Measurements from ENCODE around the gene TSC22D3.

Gene TSC22D3

DNA sequence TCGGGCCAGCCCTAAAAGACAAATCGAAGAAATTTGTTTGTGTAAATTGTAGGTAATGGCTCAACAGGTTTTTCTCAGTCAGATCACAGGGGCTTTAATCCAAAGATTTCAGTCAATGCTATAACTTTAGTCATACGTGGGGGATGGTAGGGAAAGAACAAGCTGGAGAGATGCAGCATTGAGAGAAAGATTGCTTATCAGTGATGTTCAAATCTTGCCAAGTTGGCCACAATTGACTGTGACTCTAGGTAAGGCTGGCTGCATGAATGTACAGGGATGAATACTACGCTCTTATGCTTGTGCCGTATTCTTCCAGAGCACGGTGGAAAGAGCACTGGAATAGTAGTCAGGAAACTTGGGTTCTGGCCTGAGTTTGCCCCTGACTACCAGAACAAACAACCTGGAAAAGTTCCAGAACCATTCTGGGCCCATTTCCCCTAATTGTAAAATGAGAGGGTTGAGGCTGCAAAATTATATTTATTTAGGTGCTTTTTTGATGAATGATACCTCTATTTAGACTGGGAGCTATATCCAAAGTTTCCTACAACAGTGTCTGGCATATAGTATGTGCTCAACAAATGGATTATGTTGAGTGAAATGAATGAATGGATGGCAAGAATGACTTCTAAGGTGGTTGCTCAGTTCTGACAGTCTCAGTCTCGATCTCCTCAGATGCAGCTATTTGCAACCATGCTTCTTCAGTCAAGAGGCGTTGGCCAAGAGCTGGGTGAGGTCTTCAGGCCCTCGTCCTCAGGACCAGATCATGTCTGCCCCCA is 44.4 kb downstream of the TSC22D3 start:
- no peak for DNase-seq (ENCODE audit: low read depth)
- TF ChIP-seq, protein P1, sequence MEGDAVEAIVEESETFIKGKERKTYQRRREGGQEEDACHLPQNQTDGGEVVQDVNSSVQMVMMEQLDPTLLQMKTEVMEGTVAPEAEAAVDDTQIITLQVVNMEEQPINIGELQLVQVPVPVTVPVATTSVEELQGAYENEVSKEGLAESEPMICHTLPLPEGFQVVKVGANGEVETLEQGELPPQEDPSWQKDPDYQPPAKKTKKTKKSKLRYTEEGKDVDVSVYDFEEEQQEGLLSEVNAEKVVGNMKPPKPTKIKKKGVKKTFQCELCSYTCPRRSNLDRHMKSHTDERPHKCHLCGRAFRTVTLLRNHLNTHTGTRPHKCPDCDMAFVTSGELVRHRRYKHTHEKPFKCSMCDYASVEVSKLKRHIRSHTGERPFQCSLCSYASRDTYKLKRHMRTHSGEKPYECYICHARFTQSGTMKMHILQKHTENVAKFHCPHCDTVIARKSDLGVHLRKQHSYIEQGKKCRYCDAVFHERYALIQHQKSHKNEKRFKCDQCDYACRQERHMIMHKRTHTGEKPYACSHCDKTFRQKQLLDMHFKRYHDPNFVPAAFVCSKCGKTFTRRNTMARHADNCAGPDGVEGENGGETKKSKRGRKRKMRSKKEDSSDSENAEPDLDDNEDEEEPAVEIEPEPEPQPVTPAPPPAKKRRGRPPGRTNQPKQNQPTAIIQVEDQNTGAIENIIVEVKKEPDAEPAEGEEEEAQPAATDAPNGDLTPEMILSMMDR (conservative IDR thresholded peaks at IDR 0.05; ENCODE audit: low read depth, low read length): no peak
- H3K4me3 ChIP-seq (ENCODE audit: low read length): no peak overlapping the region

DNA sequence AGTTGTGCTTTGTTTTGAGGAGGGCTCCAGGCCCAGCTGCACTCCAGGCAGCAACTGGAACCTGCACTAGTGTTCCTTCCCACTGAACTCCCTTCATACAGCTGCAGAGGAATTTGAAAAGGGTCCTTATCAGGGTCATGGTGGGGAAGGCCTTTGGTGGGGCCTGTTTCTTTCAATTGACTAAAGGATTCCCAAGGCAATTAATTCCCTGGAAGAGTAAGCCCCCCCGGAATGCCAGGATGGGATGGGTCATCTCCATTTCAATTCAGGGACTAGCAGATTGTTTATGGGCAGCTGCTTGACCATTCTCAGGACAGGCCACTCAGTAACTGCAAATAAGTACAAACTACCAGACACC is 45.3 kb downstream of the TSC22D3 start:
- DNase-seq (ENCODE audit: low read depth): no peak
- TF ChIP-seq, protein P1 (conservative IDR thresholded peaks at IDR 0.05; ENCODE audit: low read depth, low read length): no peak
- no peak overlapping the region for H3K4me3 ChIP-seq (ENCODE audit: low read length)

DNA sequence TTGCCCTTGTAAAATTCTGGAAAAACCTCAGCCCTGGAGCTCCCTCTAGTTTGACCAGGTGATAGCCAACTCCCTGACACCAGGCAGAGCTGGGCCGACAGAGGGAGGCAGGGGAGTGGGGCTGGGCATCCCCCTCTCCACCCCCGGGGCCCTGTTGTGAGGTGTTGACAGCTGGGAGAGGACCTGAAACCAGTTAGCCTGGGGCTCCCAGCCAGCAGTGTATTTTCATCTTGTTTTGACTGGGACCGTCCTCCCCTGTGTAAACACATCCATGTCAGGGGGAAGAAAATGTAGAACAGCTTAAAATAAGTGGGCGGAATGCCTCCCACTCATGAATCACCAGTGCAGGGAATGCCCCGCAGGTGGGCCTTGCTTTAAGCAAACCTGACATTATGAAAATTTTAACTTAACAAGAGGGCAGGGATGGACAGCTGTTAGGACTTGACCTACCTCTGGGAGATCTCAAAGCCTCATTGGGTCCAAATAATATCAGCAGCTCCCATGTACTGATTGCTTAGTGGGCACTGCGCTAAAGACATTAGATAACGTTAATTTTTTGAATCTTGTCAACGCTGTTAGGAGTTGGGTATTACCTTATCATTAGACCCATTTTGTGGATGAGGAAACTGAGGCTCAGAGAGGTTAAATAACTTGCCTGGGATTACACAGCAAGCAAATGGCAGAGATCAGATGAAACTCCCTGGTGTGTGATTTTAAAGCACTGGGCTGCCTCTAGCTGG is 45.9 kb downstream of the TSC22D3 start:
- TF ChIP-seq, protein P1 (conservative IDR thresholded peaks at IDR 0.05; ENCODE audit: low read depth, low read length): no peak
- no peak overlapping the region for H3K4me3 ChIP-seq (ENCODE audit: low read length)
- no peak for DNase-seq (ENCODE audit: low read depth)

DNA sequence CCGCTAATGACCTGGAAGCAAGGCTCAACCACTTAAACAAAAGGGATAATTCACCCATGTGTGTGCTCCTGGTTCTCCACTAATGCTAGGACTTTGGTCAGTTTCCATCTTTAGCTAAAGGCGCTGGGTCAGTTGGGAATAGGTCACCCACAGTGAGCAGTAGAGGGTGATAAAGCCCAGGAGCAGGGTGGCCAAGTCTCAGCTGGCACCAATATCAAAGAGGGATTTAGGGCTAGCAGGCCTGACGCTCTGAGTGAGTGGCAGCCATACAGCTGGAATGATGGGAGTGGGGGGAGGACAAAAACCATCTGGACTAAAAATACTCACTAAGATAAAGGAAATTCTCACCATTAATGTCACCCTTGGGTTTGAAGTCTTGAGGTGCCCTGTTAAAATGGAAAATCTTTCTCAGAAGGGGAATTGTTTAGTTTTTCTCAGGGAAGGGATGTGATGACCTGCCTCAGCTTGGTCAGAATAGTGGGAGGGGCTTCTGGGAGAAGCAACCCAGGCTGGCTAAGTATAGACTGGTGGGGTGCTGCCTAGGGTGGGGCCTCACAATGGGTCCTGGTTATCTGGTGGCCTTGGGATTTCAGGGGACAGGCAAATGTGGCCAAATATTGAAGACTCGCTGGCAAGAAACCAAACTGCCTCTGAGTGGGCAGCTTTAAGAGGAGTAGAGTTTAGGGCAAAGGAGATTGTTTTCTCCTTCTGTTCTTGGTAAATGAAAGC is 47.1 kb downstream of the TSC22D3 start:
- TF ChIP-seq, protein P1 (conservative IDR thresholded peaks at IDR 0.05; ENCODE audit: low read depth, low read length): no peak
- H3K4me3 ChIP-seq (ENCODE audit: low read length): no peak overlapping the region
- DNase-seq (ENCODE audit: low read depth): no peak

DNA sequence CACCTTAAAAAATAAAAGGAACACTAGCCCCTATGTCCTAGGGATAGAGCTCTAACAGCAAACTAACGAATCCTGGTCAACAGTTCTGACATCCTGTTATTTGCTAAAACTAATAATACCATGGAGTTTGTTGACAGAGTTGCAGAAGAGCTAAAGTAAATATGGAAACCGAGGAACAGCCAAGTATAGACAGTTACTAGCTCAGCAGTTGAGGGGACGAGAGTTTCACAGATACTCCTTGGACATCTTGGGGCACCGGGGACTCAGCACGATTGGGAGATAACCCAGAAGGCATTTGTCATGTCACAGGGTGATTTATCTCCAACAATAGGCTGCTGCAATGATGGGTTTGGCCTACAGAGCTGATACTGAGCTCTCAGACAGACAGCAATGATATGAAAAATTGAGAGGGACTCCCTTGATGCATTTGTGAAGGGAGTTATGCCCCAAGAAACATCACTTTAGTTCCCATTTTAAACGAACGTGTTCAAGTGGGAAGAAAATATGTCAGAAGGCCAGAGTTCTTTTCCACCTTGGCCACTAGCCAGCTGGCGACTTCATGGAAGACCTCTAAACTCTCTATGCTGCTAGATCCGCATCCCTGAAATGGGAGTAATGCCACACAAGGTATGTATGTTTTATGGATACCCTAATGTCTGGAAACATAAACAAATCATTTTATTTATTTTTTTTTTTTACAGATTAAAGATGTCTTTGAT is 48.6 kb downstream of the TSC22D3 start:
- TF ChIP-seq, protein P1 (conservative IDR thresholded peaks at IDR 0.05; ENCODE audit: low read depth, low read length): no peak
- no peak for DNase-seq (ENCODE audit: low read depth)
- no peak overlapping the region for H3K4me3 ChIP-seq (ENCODE audit: low read length)

DNA sequence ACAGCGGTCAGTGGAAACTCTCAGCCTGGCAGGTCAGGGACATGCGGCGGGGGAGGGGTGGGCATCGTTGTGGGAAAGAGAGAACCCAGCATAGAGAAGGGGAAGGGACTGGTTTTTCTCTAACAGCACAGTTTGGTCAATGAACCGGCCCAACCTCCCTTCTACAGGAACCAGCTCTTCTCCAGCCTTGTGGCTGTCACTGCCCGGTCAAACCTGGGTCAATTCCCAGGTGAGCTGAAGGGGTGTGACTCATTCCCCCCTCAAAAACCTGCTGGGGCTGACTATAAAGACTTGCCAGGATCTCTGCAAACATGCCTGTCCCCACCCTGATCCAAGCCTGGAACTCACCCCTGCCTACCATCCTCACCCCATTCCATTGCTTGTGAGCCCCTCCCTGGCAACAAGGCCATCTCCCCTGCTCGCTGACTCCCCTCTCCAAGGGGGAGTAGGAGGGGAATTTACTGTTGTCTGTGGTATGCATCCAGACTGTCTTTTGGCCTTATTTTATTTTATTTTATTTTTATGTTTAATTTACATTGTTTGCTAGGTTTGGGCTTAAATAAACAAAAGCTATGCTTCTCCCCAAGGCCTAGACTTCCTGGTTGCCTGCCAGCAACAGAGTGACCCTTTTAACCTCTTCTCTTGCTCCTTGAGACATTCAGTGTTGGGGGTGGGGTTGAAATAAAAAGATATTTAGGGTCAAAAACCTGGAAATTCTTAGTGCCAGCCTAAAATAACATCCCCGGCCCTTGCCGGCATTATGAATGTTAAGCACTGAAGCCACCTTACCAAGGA is 49.6 kb downstream of the TSC22D3 start:
- TF ChIP-seq, protein P1 (conservative IDR thresholded peaks at IDR 0.05; ENCODE audit: low read depth, low read length): no peak
- H3K4me3 ChIP-seq (ENCODE audit: low read length): no peak overlapping the region
- no peak for DNase-seq (ENCODE audit: low read depth)

Data from retinal pigment epithelial cell (primary cell).